Measurements from ENCODE around the gene IER5. TPM values are rescaled to one million over a fixed set of nuclear protein-coding genes. Genes with fewer than 3 reads are reported as not detected.

Gene IER5
- total and polyA plus RNA-seq, 2 of the 13 experiments (the other 11 are each of a cell fraction or from before 2014, with no cell fraction given) = 2.5 to 3.5 TPM

- TF ChIP-seq CREB1 (IDR thresholded peaks at IDR 0.05) = peak; percentile 75
- no peak for TF ChIP-seq CREB1 (CRISPR knock-in tag; IDR thresholded peaks at IDR 0.05)
- TF ChIP-seq JARID2 (CRISPR knock-in tag; IDR thresholded peaks at IDR 0.05; ENCODE audit: insufficient replicate concordance) = no peak
- TF ChIP-seq ATF7 (IDR thresholded peaks at IDR 0.05) = peak; percentile 84
- TF ChIP-seq ATF7 (CRISPR knock-in tag; IDR thresholded peaks at IDR 0.05) = no peak
- no peak for TF ChIP-seq ZNF468 (CRISPR knock-in tag; IDR thresholded peaks at IDR 0.05)
- no peak for TF ChIP-seq ZKSCAN5 (CRISPR knock-in tag; IDR thresholded peaks at IDR 0.05)
- no peak for TF ChIP-seq TFDP2 (CRISPR knock-in tag; IDR thresholded peaks at IDR 0.05)
- TF ChIP-seq NRL (CRISPR knock-in tag; IDR thresholded peaks at IDR 0.05; ENCODE audit: borderline replicate concordance) = no peak
- TF ChIP-seq JUND (CRISPR knock-in tag; IDR thresholded peaks at IDR 0.05) = no peak
- no peak for TF ChIP-seq ZNF280D (CRISPR knock-in tag; IDR thresholded peaks at IDR 0.05)
- TF ChIP-seq GABPA (IDR thresholded peaks at IDR 0.05; ENCODE audit: low read depth, low read length) = no peak
- peak; percentile 37; the same call in 1 of the 2 replicates for TF ChIP-seq GABPA (CRISPR knock-in tag; IDR thresholded peaks at IDR 0.05; ENCODE audit: low read depth)
- TF ChIP-seq NFYC (CRISPR knock-in tag; IDR thresholded peaks at IDR 0.05) = no peak
- TF ChIP-seq FOXA1 (IDR thresholded peaks at IDR 0.05) = no peak
- 0 out of 2 replicates have a peak, but pooled peaks have one; percentile 13 for TF ChIP-seq FOXA1 (CRISPR knock-in tag; IDR thresholded peaks at IDR 0.05)
- TF ChIP-seq ZNF296 (CRISPR knock-in tag; conservative IDR thresholded peaks at IDR 0.05) = no peak
- no peak for TF ChIP-seq ELF4 (CRISPR knock-in tag; IDR thresholded peaks at IDR 0.05; ENCODE audit: borderline replicate concordance)
- no peak for TF ChIP-seq ZNF780A (CRISPR knock-in tag; IDR thresholded peaks at IDR 0.05)
- no peak for TF ChIP-seq PAWR (CRISPR knock-in tag; IDR thresholded peaks at IDR 0.05; ENCODE audit: borderline replicate concordance)
- no peak for TF ChIP-seq ZNF75D (CRISPR knock-in tag; IDR thresholded peaks at IDR 0.05; ENCODE audit: borderline replicate concordance)
- no peak for TF ChIP-seq KDM3A (CRISPR knock-in tag; IDR thresholded peaks at IDR 0.05; ENCODE audit: low read depth)
- TF ChIP-seq ZNF331 (CRISPR knock-in tag; IDR thresholded peaks at IDR 0.05) = no peak
- TF ChIP-seq HDAC1 (CRISPR knock-in tag; IDR thresholded peaks at IDR 0.05) = no peak
- TF ChIP-seq ZIK1 (CRISPR knock-in tag; IDR thresholded peaks at IDR 0.05; ENCODE audit: borderline replicate concordance, low read depth) = no peak
- TF ChIP-seq ZNF703 (CRISPR knock-in tag; IDR thresholded peaks at IDR 0.05; ENCODE audit: borderline replicate concordance) = no peak
- no peak for TF ChIP-seq IKZF1 (IDR thresholded peaks at IDR 0.05)
These were observed 53.0 kb downstream of the IER5 start (continued) for GRCh38 chr1:181141431-181141910.
